Globus pallidus (tissue), 1 donor: ENCODE data around the gene TRMT1.
"Not testable (repeated sequence)": the region's sequence is repeated elsewhere in the genome, so short reads cannot be mapped to it uniquely, and the experiment has no call there.

Experiments
- DNase-seq: peaks from one replicate; pipeline ENCODE4 v3.0.0-alpha.2; 2015; ENCODE audit warnings: low spot score

TRMT1 gene

GRCh38 chr19:13116282-13117175 lies at the start of gene TRMT1:
Gene TRMT1, minus strand, starts transcription at chr19:13116740. Its CDS starts 341 bp downstream, at chr19:13116399.
- peak; percentile 85 for DNase-seq

GRCh38 chr19:13166151-13166550 lies 49.6 kb upstream of the TRMT1 start:
- not testable (repeated sequence) for DNase-seq

DNA sequence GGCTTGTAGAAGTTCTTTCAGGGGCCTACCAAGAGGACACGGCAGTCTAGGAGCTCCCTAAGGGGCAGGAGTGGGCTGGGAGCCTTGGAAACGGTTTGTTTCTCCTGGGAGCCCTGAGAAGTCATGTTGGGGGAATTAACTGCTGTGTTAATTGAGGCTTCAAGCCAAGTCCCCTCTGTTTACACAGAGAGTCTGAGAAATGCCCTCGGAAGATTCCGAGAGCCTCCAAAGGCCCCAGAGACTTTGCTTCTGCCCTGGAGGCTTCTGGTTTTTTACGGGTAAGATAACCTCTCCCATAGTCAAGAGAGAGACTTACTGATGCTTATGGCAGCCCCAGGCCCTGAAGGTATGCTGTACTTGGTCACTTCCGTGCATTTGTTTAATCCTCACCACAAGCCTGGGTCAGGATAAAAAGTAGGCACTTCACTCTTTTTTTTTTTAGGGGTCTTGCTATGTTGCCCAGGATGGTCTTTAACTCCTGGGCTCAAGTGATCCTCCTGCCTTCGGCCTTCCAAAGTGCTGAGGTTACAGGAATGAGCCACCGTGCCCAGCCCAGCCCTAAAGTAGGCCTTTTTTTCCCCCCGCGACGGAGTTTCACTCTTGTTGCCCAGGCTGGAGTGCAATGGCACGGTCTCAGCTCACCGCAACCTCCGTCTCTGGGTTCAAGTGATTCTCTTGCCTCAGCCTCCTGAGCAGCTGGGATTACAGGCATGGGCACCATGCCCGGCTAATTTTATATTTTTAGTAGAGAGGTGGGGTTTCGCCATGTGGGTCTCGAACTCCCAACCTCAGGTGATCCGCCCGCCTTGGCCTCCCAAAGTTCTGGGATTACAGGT lies 48.8 kb upstream of the TRMT1 start:
- no peak for DNase-seq

GRCh38 chr19:13164343-13165161 lies 48.0 kb upstream of the TRMT1 start:
- DNase-seq = peak; percentile 35

DNA sequence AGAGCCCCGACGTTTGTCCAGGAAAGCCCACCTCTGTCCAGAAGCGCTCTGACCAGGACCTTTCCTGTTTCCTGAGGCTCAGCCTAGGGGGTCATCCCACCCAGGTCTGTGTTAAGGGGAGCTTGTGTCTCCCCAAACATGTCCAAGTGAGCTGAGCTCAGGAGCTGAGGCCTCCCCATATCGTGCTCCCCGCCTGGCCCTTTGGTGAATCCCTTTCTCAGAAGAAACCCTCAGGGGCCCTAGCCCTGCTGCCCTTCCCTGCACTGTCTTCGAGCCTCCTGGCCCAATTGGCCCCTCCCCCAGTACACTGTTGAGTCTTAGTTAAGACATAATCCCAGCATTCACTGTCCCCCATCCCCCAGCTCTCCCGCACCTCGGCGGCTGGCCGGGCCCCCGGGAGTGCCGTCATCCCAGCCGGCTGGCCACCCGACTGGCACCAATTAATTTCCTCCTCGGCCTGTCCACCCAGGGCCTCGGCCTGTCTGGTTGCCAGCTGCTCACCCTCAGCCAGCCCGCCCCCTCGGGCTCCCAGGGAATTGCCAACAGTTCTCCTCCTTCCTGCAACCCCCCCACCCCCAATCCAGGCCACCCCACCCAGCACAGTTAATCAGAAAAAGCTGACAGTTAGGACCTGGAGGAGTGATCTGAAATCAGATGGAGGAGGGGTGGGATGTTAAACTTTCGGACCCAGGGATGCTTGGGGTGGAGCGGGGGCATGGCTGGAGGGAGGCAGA lies 47.2 kb upstream of the TRMT1 start:
- DNase-seq = peak; percentile 51

GRCh38 chr19:13162724-13163608 lies 46.4 kb upstream of the TRMT1 start:
- DNase-seq = peak; percentile 89

GRCh38 chr19:13160557-13160956 lies 44.0 kb upstream of the TRMT1 start:
- DNase-seq = no peak

DNA sequence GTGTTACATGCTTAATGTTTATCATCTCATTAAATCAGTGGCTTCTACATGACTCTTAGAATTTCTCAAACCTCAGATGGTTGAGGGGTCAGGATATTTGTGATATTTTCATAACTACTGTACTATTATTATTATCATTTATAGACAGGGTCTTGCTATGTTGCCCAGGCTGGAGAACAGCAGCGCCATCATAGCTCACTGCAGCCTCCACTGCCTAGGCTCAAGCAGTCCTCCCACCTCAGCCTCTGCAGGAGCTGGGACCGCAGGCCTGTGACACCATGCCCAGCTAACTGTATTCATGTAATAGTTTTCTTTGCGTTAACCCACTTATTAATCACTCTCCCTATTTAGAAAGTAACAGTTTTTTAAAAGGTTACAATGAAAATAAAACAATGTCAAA lies 43.2 kb upstream of the TRMT1 start:
- DNase-seq = no peak

DNA sequence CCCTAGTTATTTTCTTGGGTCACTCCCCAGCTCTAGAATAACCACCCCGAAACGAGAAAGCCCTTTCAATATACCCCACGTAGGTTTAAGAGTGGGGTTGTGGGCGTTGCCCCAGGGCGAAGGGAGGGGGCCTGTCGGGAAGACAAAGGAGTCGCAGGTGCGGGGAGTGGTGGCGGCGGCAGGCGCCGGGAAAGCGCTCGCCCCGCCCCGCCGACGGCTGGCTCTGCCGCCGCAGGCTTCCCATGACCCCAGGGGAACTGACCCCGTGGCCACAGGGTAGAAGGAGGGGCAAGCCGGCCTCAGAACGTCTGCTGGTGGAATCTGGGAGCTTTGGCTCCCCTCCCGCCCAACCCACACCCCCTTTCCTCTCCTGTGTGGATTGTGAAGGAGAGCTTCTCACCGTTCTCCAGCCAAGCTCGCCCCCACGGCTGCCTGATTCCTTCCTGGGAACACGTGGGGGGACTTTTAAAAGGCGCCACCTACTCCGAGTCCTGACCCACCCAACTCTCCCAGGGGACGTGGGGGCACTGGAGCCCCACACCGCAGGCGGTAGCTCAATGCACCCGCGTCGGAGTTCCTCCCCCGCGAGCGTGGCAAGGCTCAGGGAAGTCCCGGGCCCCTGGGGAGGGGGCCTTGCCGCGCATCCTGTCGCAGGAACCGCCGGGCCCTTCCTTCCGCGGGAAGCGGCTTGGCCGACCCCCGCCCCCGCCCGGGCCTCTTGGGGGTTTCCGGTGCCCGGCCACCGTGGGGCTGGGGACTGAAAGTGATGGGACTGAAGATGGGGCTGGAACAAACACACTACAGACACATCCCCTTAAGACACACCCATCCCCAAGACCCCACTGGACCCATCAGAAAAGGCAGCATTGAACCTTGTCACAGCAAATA lies 39.2 kb upstream of the TRMT1 start:
- peak; percentile 22 for DNase-seq

GRCh38 chr19:13154911-13155471 lies 38.5 kb upstream of the TRMT1 start:
- peak; percentile 48 for DNase-seq

GRCh38 chr19:13154241-13154778 lies 37.8 kb upstream of the TRMT1 start:
- peak; percentile 56 for DNase-seq

DNA sequence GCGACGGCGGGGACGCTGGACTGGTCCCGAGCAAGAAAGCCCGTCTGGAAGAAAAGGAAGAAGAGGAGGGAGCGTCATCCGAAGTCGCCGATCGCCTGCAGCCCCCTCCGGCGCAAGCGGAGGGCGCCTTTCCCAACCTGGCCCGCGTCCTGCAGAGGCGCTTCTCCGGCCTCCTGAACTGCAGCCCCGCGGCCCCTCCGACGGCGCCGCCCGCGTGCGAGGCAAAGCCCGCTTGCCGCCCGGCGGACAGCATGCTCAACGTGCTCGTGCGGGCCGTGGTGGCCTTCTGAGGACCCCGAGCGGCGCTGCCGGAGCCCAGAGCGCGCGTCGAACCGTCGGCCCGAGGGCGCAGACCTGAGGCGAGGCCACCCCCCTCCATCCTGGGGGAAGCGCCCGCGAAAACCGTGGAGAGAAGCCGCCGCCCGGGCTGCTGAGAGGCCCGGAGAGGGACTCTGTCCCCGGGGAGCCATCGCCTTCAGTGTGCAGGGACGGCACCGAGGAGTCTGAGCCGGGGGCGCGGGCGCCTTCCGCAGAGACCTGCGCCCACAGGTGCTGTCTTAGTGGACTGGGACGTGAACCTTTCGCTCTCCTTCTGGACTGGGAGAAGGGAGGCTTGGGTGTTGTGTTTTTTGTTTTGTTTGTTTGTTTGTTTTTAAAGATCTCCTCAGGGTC lies 37.2 kb upstream of the TRMT1 start:
- DNase-seq = no peak

GRCh38 chr19:13152974-13153568 lies 36.5 kb upstream of the TRMT1 start:
- DNase-seq = peak; percentile 95

- no peak for DNase-seq
Observed at GRCh38 chr19:13152356-13152973, 35.9 kb upstream of the TRMT1 start.

- DNase-seq = peak; percentile 98
Observed at GRCh38 chr19:13151605-13152355, 35.2 kb upstream of the TRMT1 start.

DNA sequence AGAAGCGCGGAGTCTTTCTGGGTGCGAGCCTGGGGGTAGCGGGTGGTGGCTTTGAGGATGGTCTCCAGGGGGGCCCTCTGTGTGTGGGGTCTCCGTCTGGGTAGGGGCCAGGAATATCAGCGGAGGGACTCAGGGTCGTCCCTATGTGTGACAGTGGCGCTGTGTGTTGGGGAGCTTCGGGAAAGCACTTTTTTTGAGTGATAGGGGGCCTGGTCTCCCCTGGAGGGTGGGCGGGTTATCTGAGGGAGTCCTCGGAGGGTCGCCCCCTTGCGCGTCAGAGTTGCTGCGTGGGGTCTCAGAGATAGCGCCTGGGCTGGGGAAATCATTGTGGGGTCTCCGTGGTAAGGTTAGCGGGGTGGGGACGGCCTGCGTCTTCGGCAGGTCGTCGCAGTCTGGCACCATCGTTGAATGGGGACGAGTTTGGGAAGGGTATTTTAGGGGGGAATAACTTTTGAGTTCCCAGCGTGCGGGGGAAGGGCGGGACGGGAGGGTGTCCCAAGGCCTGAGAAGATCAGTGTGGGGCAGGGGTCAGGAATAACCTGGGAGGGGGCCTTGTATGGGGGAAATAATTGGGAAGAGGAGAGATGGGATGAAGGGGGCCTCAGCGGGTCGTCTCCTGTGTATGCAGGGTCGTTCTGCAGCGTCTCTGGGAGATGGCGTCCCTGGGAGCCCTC lies 34.5 kb upstream of the TRMT1 start:
- no peak for DNase-seq
